ENCODE measurements around the gene EIF2S1. TPM values are rescaled to one million over a fixed set of nuclear protein-coding genes. Genes with fewer than 3 reads are reported as not detected.

Gene EIF2S1
- total RNA-seq, 1 experiment from 2014 or later, result 165 TPM

GRCh38 chr14:67385618-67386017, 25.5 kb downstream of the EIF2S1 start:
- no peak overlapping the region for H4K8ac ChIP-seq (replicated peaks; ENCODE audit: insufficient read length, low read depth, low read length)
- no peak overlapping the region for H2AFZ ChIP-seq (ENCODE audit: low read length)
- no peaks in the 10 kb centered on the region for H3K27me3 ChIP-seq (ENCODE audit: insufficient read depth, low read length)
- no peaks in the 10 kb centered on the region for H3K4me1 ChIP-seq (ENCODE audit: insufficient read depth, low read length)
- H3K79me1 ChIP-seq (ENCODE audit: insufficient read depth, low read depth, low read length, poor library complexity, severe bottlenecking), result no peaks in the 10 kb centered on the region
- no peak overlapping the region for H3K4me2 ChIP-seq (ENCODE audit: insufficient read depth, insufficient read length, low read length)
- no peaks in the 10 kb centered on the region for H3K9me3 ChIP-seq (ENCODE audit: control insufficient read depth, low read depth, low read length)
- H4K5ac ChIP-seq (ENCODE audit: insufficient read length, low read depth, low read length), result no peak overlapping the region
- no peaks in the 10 kb centered on the region for H3K9me3 Mint-ChIP-seq
- no peak overlapping the region for H3K27ac ChIP-seq (ENCODE audit: insufficient read length, low read depth, low read length)
- no peak overlapping the region for H2BK5ac ChIP-seq (ENCODE audit: insufficient read length, low read length)
- H3K4me3 Mint-ChIP-seq, result no peak overlapping the region
- no peak overlapping the region for H3K4ac ChIP-seq (ENCODE audit: low read depth, low read length)
- TF ChIP-seq, protein P1, sequence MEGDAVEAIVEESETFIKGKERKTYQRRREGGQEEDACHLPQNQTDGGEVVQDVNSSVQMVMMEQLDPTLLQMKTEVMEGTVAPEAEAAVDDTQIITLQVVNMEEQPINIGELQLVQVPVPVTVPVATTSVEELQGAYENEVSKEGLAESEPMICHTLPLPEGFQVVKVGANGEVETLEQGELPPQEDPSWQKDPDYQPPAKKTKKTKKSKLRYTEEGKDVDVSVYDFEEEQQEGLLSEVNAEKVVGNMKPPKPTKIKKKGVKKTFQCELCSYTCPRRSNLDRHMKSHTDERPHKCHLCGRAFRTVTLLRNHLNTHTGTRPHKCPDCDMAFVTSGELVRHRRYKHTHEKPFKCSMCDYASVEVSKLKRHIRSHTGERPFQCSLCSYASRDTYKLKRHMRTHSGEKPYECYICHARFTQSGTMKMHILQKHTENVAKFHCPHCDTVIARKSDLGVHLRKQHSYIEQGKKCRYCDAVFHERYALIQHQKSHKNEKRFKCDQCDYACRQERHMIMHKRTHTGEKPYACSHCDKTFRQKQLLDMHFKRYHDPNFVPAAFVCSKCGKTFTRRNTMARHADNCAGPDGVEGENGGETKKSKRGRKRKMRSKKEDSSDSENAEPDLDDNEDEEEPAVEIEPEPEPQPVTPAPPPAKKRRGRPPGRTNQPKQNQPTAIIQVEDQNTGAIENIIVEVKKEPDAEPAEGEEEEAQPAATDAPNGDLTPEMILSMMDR (conservative IDR thresholded peaks at IDR 0.05), result no peak
- H4K91ac ChIP-seq (ENCODE audit: insufficient read length, low read depth, low read length), result no peak overlapping the region
- no peak overlapping the region for H2BK12ac ChIP-seq (ENCODE audit: insufficient read length, low read depth, low read length)
- WGBS (ENCODE audit: extremely low coverage, insufficient read length, low lambda C conversion rate), result no CpG with 5 or more reads among the region's 2 CpGs
- no peak overlapping the region for H3K23ac ChIP-seq (ENCODE audit: insufficient read length, low read depth, low read length)
- no peak overlapping the region for H3T11ph ChIP-seq (ENCODE audit: low read length)
- no peak overlapping the region for H2BK20ac ChIP-seq (ENCODE audit: low read depth, low read length, poor library complexity, severe bottlenecking)
- H3K9ac ChIP-seq (ENCODE audit: extremely low read depth, insufficient read length, low read length), result no peak overlapping the region
- H3K27me3 Mint-ChIP-seq (ENCODE audit: low read depth), result no peaks in the 10 kb centered on the region
- no peak overlapping the region for H3K18ac ChIP-seq (ENCODE audit: insufficient read length, low read depth, low read length)
- no peak for DNase-seq
- H2BK15ac ChIP-seq (ENCODE audit: low read depth, low read length), result no peak overlapping the region
- H4K20me1 ChIP-seq (ENCODE audit: control insufficient read depth, insufficient read depth, insufficient read length), result no peaks in the 10 kb centered on the region
- no peaks in the 10 kb centered on the region for H3K79me2 ChIP-seq (ENCODE audit: insufficient read depth, low read length)
- no peaks in the 10 kb centered on the region for H3K23me2 ChIP-seq (ENCODE audit: insufficient read length, low read depth, low read length, poor library complexity, severe bottlenecking)
- H3K27ac Mint-ChIP-seq, result no peak overlapping the region
- H2BK120ac ChIP-seq (ENCODE audit: low read depth, low read length, poor library complexity, severe bottlenecking), result no peak overlapping the region
- H2AK5ac ChIP-seq (ENCODE audit: insufficient read length, low read length), result no peak overlapping the region
- H3K4me1 Mint-ChIP-seq, result no peaks in the 10 kb centered on the region
- H3K56ac ChIP-seq (ENCODE audit: insufficient read length, low read depth, low read length), result no peak overlapping the region
- H3K36me3 Mint-ChIP-seq (ENCODE audit: insufficient read depth in 1 of 3, low read depth in 3 of 3), result peaks cover 10 to 49% (median 47%) of the 10 kb centered on the region in 3 experiments; a peak in 6 of 7 replicates
- no peak overlapping the region for H3K14ac ChIP-seq (ENCODE audit: insufficient read depth, low read length)
